Epithelial cell of proximal tubule (primary cell): ENCODE data around the gene SPATS2L. TPM values are rescaled to one million over a fixed set of nuclear protein-coding genes. Genes with fewer than 3 reads are reported as not detected.

ENCODE experiments used
- DNase-seq: peaks from one replicate; pipeline ENCODE4 v3.0.0-alpha.2; 2011; ENCODE audit warnings: low read depth
- H3K4me3 ChIP-seq: 2 replicates; pipeline ENCODE4 v1.5.1; 2011; ENCODE audit warnings: low read depth, mild to moderate bottlenecking, low read length
- total RNA-seq: library from RNA; depleted of rRNA; stranded (reverse); fragments of >200 nt; gene quantifications from 2 replicates; pipeline ENCODE4 v1.2.3, GENCODE V29; 2015
- TF ChIP-seq, protein P1 (sequence below): conservative IDR thresholded peaks from 2 replicates; pipeline ENCODE4 v1.5.1; 2012; ENCODE audit warnings: low read depth, mild to moderate bottlenecking, low read length

The SPATS2L gene
- total RNA-seq, 1 donor from 2014 or later: 93.9 TPM

DNA sequence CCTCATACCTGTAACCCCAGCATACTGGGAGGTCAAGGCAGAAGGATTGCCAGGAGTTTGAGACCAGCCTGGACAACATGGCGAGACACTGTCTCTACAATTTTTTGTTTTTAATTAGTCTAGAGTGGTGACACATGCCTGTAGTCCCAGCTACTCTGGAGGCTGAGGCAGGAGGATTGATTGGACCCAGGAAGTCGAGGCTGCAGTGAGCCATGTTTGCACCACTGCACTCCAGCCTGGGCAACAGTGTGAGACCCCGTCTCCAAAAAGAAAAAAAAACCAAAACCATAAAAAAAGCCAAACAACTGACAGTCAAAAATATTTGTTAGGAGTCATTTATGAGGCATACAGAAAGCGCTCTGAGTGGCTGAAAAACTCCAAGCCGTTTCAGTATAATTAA lies 107.9 kb downstream of the SPATS2L start:
- H3K4me3 ChIP-seq: no peak overlapping the region
- no peak for DNase-seq
- TF ChIP-seq, protein P1, sequence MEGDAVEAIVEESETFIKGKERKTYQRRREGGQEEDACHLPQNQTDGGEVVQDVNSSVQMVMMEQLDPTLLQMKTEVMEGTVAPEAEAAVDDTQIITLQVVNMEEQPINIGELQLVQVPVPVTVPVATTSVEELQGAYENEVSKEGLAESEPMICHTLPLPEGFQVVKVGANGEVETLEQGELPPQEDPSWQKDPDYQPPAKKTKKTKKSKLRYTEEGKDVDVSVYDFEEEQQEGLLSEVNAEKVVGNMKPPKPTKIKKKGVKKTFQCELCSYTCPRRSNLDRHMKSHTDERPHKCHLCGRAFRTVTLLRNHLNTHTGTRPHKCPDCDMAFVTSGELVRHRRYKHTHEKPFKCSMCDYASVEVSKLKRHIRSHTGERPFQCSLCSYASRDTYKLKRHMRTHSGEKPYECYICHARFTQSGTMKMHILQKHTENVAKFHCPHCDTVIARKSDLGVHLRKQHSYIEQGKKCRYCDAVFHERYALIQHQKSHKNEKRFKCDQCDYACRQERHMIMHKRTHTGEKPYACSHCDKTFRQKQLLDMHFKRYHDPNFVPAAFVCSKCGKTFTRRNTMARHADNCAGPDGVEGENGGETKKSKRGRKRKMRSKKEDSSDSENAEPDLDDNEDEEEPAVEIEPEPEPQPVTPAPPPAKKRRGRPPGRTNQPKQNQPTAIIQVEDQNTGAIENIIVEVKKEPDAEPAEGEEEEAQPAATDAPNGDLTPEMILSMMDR: no peak

DNA sequence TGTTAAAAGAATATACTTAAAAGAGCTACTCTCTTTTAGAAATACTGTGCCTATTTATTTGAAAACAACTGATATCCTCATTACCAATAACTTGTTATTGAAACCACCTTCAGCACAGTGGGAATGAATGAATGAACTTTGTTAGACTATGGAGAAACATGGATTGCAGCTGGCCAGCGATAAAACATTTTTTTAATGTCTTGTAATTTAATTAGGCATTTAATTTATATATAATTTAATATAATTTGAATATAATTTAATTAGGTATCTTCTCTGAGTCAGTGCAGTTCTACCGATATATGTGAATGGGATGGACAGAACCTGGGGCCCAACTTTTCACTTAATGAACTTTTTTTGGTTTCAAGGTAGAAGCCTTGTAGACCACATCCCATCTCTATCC lies 109.0 kb downstream of the SPATS2L start:
- TF ChIP-seq, protein P1: no peak
- H3K4me3 ChIP-seq: no peak overlapping the region
- DNase-seq: no peak

DNA sequence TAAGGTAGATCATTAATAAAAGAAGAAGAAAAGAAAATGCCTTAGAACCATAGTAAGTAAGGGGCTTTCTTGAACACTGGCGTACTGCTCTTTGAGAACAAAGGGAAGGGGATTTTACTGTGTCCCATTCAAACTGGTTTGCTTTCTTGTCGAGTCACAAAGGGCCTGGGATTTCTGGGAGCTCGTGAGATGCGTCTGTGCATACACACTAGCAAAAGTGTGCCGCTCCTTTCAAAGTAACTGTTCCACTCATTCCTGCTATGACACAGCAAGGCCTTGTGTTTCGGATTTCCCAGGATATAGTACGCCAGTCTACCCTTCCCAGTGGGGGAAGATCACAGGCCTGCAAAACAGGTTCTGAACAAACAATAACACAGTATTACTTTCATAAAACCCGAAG lies 110.4 kb downstream of the SPATS2L start:
- DNase-seq: no peak
- TF ChIP-seq, protein P1: no peak

DNA sequence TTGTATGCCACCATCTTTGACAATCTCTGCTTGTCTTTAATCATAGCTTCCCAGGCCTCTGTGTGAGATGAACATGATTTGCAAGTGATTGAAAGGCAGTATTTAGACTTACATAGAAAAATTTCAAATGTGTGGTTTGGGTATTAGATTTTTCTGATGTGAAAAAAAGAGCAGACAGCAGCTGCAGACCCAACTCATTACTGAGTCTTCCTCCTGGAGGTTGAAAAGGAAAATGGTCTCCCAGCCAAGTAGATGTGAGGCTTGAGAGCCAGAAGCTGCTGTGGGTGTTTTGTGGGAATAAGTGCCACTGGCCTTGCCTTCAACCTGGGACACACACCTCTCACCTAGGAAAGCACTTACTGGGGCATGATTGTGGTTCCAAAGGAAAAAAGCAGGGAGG lies 110.9 kb downstream of the SPATS2L start:
- TF ChIP-seq, protein P1: no peak
- H3K4me3 ChIP-seq: no peak overlapping the region
- DNase-seq: no peak

More for the DNA sequence above, 110.4 kb downstream of the SPATS2L start:
- no peak overlapping the region for H3K4me3 ChIP-seq

DNA sequence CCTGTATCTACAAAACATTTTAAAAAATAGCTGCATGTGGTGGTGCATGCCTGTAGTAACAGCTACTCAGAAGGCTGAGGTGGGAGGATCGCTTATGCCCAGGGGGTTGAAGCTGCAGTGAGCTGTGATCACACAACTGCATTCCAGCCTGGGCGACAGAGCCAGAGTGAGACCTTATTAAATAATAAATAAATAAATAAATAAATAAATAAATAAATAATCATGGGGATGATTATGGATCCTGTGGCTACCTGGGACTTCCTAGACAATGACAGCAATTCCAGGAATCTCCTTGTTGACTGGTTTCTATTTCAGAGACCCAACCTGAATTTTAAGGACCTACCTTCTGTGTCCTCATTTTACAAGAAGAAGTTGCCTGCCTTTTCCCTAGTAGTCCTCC lies 111.9 kb downstream of the SPATS2L start:
- H3K4me3 ChIP-seq: no peak overlapping the region
- no peak for DNase-seq
- TF ChIP-seq, protein P1: no peak

DNA sequence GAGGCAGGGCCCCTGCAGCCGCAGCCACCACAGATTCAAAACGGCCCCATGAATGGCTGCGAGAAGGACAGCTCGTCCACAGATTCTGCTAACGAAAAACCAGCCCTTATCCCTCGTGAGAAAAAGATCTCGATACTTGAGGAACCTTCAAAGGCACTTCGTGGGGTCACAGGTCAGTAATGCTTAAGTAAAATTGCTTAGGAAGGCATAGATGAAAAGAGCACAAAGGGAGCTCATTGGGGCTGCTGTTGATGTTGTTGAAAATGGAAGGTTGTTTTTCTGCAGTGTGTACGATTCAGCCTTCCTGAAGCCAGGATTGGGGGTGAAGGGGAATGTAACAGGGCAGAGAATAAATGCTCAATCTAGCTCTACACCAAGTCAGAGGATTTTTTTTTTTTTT lies 112.8 kb downstream of the SPATS2L start:
- TF ChIP-seq, protein P1: no peak
- no peak overlapping the region for H3K4me3 ChIP-seq
- no peak for DNase-seq

DNA sequence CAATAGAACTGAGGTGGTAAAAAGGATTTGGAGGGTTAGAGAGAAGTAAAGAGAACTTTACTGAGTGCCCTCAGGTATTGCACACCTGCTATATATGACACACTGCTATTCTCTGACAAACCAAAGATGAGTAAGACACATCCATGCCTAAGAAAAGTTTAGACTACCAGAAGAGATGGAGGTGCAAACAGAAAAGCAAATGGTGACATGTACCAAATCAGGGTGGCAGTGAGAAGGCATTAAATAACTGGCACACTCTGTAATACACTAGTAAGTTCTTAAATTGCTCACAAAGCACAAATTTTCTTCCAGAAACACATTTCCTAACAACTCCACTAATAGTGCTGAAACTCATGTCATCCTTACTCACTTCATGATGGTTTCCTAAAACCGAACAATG lies 114.8 kb downstream of the SPATS2L start:
- TF ChIP-seq, protein P1: no peak
- DNase-seq: no peak

More for the DNA sequence above, 114.8 kb downstream of the SPATS2L start:
- H3K4me3 ChIP-seq: no peak overlapping the region
